ENCODE measurements around the gene SLCO1B1. TPM values are rescaled to one million over a fixed set of nuclear protein-coding genes. Genes with fewer than 3 reads are reported as not detected.
"Not testable (repeated sequence)": the region's sequence is repeated elsewhere in the genome, so short reads cannot be mapped to it uniquely, and the experiment has no call there.

The SLCO1B1 gene, protein sequence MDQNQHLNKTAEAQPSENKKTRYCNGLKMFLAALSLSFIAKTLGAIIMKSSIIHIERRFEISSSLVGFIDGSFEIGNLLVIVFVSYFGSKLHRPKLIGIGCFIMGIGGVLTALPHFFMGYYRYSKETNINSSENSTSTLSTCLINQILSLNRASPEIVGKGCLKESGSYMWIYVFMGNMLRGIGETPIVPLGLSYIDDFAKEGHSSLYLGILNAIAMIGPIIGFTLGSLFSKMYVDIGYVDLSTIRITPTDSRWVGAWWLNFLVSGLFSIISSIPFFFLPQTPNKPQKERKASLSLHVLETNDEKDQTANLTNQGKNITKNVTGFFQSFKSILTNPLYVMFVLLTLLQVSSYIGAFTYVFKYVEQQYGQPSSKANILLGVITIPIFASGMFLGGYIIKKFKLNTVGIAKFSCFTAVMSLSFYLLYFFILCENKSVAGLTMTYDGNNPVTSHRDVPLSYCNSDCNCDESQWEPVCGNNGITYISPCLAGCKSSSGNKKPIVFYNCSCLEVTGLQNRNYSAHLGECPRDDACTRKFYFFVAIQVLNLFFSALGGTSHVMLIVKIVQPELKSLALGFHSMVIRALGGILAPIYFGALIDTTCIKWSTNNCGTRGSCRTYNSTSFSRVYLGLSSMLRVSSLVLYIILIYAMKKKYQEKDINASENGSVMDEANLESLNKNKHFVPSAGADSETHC
- not detected for total RNA-seq (2021; fragmentation: NEBNext Ultra II Directional; extraction: Animal tissue kit (Norgen Biotek cat#: 25700))
- long read RNA-seq, result 0 reads

GRCh38 chr12:21130998-21131397 is at the start of gene SLCO1B1:
Gene SLCO1B1 (plus strand): TSS chr12:21131194. CDS start chr12:21141575, 10,381 bp downstream.
- no peaks in the 10 kb centered on the region for H3K27me3 Mint-ChIP-seq (ENCODE audit: insufficient read depth)
- DNase-seq, result no peak
- H3K4me1 Mint-ChIP-seq (ENCODE audit: low read depth), result no peaks in the 10 kb centered on the region
- H3K9me3 Mint-ChIP-seq, result peaks cover 19% of the 10 kb centered on the region
- H3K36me3 Mint-ChIP-seq (ENCODE audit: low read depth), result no peaks in the 10 kb centered on the region
- TF ChIP-seq CTCF (IDR thresholded peaks at IDR 0.05), result no peak
- H3K27ac Mint-ChIP-seq, result no peak within 1 kb of the TSS
- no peak within 1 kb of the TSS for H3K4me3 Mint-ChIP-seq

GRCh38 chr12:21084753-21085152 is 46.2 kb upstream of the SLCO1B1 start:
- not testable (repeated sequence) for H3K36me3 Mint-ChIP-seq (ENCODE audit: low read depth); H3K4me1 Mint-ChIP-seq (ENCODE audit: low read depth); H3K27ac Mint-ChIP-seq; DNase-seq; H3K27me3 Mint-ChIP-seq (ENCODE audit: insufficient read depth); H3K4me3 Mint-ChIP-seq
- H3K9me3 Mint-ChIP-seq, result peaks cover 19% of the 10 kb centered on the region

DNA sequence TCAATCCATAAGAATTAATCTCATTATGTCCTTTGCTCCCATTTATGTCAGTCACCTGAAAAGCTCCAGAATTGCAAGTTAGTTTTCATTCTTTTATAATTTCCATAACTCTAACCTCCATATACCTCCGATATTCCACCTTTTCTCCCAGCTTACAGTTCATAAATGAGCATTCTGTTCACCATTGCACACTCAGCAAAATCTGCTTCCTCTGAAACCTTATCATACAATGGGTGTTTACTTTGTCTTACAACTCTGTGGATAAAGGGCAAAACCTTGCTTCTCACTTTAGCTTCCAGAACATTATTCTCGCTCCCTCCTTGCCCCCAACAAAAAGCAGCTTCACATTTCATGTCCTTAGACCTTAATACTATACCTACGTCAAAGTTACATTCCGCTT is 19.3 kb upstream of the SLCO1B1 start:
- H3K4me3 Mint-ChIP-seq, result no peak overlapping the region
- no peaks in the 10 kb centered on the region for H3K4me1 Mint-ChIP-seq (ENCODE audit: low read depth)
- no peak for DNase-seq
- H3K36me3 Mint-ChIP-seq (ENCODE audit: low read depth), result no peaks in the 10 kb centered on the region
- TF ChIP-seq CTCF (IDR thresholded peaks at IDR 0.05), result no peak
- peaks cover 43% of the 10 kb centered on the region for H3K9me3 Mint-ChIP-seq
- H3K27me3 Mint-ChIP-seq (ENCODE audit: insufficient read depth), result no peaks in the 10 kb centered on the region
- H3K27ac Mint-ChIP-seq, result no peak overlapping the region

DNA sequence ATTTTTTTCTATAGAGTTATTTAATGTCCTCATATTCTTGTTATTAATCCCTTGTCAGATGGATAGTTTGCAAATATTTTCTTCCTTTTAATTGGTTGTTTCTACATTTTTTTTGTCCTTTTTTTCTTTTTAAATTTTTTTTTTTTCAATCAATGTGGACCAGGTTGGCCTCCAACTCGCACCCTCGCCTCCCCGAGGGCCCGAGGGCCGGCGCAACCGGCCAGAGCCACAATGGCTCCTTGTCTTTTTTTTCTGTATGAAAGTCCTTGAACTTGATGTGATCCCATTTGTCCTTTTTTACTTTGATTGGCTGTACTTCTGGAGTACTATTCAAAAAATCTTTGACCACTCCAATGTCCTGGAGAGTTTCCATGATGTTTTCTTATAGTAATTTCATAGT is 17.7 kb upstream of the SLCO1B1 start:
- Mint-ChIP-seq H3K9me3 (peaks cover 52% of the 10 kb centered on the region), H3K4me1 (ENCODE audit: low read depth) (no peaks in the 10 kb centered on the region), H3K36me3 (ENCODE audit: low read depth) (no peaks in the 10 kb centered on the region), H3K27ac (no peak overlapping the region), H3K4me3 (no peak overlapping the region), H3K27me3 (ENCODE audit: insufficient read depth) (no peaks in the 10 kb centered on the region)
- no peak for TF ChIP-seq CTCF (IDR thresholded peaks at IDR 0.05)
- no peak for DNase-seq

DNA sequence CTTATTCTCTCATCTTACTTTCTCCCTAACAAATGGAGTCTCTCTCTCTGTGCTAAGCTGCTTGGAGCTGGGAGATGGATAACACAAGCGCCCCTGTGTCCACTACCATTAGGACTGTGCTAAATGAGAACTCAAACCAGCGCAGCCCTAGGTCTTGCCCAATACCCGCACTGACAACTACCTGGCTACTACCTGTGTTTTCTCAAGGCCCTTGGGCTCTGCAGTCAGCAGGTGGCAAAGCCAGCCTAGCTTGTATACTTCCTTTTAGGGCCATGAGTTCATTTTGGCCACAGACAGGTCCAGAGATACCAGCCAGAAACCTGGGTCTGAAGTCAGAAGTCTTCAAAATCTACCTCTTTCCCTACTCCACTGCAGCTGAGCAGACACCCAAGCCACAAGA is 13.0 kb upstream of the SLCO1B1 start:
- no peak for DNase-seq
- no peak overlapping the region for H3K4me3 Mint-ChIP-seq
- H3K9me3 Mint-ChIP-seq, result peaks cover 56% of the 10 kb centered on the region
- no peak for TF ChIP-seq CTCF (IDR thresholded peaks at IDR 0.05)
- H3K27me3 Mint-ChIP-seq (ENCODE audit: insufficient read depth), result no peaks in the 10 kb centered on the region
- H3K27ac Mint-ChIP-seq, result no peak overlapping the region
- H3K4me1 Mint-ChIP-seq (ENCODE audit: low read depth), result no peaks in the 10 kb centered on the region
- H3K36me3 Mint-ChIP-seq (ENCODE audit: low read depth), result no peaks in the 10 kb centered on the region

GRCh38 chr12:21118760-21119159 is 12.2 kb upstream of the SLCO1B1 start:
- no peaks in the 10 kb centered on the region for H3K27me3 Mint-ChIP-seq (ENCODE audit: insufficient read depth)
- no peaks in the 10 kb centered on the region for H3K4me1 Mint-ChIP-seq (ENCODE audit: low read depth)
- TF ChIP-seq CTCF (IDR thresholded peaks at IDR 0.05), result no peak
- no peaks in the 10 kb centered on the region for H3K36me3 Mint-ChIP-seq (ENCODE audit: low read depth)
- no peak for DNase-seq
- H3K27ac Mint-ChIP-seq, result no peak overlapping the region
- H3K4me3 Mint-ChIP-seq, result no peak overlapping the region
- H3K9me3 Mint-ChIP-seq, result peaks cover 55% of the 10 kb centered on the region
